Mesenchymal stem cell (in vitro differentiated cells and primary cell): Measurements from ENCODE around the gene ZFP36L1.

Source experiments
- DNase-seq: peaks from one replicate; pipeline ENCODE4 v3.0.0-alpha.2; 2013
- H2AFZ ChIP-seq: one replicate; pipeline ENCODE4 v1.6.1; 2013; ENCODE audit warnings: low read depth, mild to moderate bottlenecking, control low read depth, inconsistent platforms, low read length, moderate library complexity
- H2AK5ac ChIP-seq: 2 replicates; pipeline ENCODE4 v1.6.1; 2013; ENCODE audit warnings: low read length, moderate library complexity, mild to moderate bottlenecking, inconsistent platforms; ENCODE audit not compliant: severe bottlenecking
- H2BK120ac ChIP-seq: one replicate; pipeline ENCODE4 v1.6.1; 2013; ENCODE audit warnings: low read depth, mild to moderate bottlenecking, inconsistent platforms, low read length, moderate library complexity
- H2BK12ac ChIP-seq, 2 experiments: one replicate each; pipeline ENCODE4 v1.6.1; 2013; ENCODE audit warnings: inconsistent platforms in 2 of 2, low read length in 2 of 2, mild to moderate bottlenecking in 2 of 2, moderate library complexity in 2 of 2, control low read depth in 1 of 2
- H2BK15ac ChIP-seq: one replicate; pipeline ENCODE4 v1.6.1; 2013; ENCODE audit warnings: mild to moderate bottlenecking, low read depth, inconsistent platforms; ENCODE audit not compliant: poor library complexity, severe bottlenecking
- H2BK5ac ChIP-seq: 2 replicates; pipeline ENCODE4 v1.6.1; 2013; ENCODE audit warnings: low read depth, mild to moderate bottlenecking, low read length, control low read depth, inconsistent platforms; ENCODE audit not compliant: poor library complexity, severe bottlenecking
- H3K14ac ChIP-seq, 2 experiments: one replicate each; pipeline ENCODE4 v1.6.1; 2013; ENCODE audit warnings: inconsistent platforms in 2 of 2, low read length in 2 of 2, control low read depth in 1 of 2, mild to moderate bottlenecking in 1 of 2, moderate library complexity in 1 of 2
- H3K18ac ChIP-seq, 2 experiments: one replicate each; pipeline ENCODE4 v1.6.1; 2013; ENCODE audit warnings: inconsistent platforms in 2 of 2, low read length in 2 of 2, control low read depth in 1 of 2, low read depth in 1 of 2, mild to moderate bottlenecking in 1 of 2
- H3K23ac ChIP-seq, 2 experiments: one replicate each; pipeline ENCODE4 v1.6.1; 2013; ENCODE audit warnings: inconsistent platforms in 2 of 2, low read length in 2 of 2, mild to moderate bottlenecking in 2 of 2, moderate library complexity in 2 of 2, control low read depth in 1 of 2
- H3K27ac ChIP-seq: 2 replicates; pipeline ENCODE4 v1.5.1; 2013; ENCODE audit warnings: mild to moderate bottlenecking, moderate library complexity, low read length, control low read depth, inconsistent platforms; ENCODE audit not compliant: poor library complexity, severe bottlenecking
- H3K27me3 ChIP-seq, 2 experiments: 2 replicates each; pipeline versions ENCODE4 v1.6.1 to v1.7.0; 2013; ENCODE audit warnings: low read length in 2 of 2, mild to moderate bottlenecking in 2 of 2, moderate library complexity in 2 of 2, control low read depth in 1 of 2, inconsistent platforms in 1 of 2; ENCODE audit not compliant: control insufficient read depth in 1 of 2, insufficient read depth in 1 of 2
- H3K36me3 ChIP-seq, 2 experiments: 2 replicates each; pipeline versions ENCODE4 v1.6.1 to v1.7.0; 2013; ENCODE audit warnings: low read length in 2 of 2, control low read depth in 1 of 2, inconsistent platforms in 1 of 2, low read depth in 1 of 2, mild to moderate bottlenecking in 1 of 2; ENCODE audit not compliant: insufficient read depth in 2 of 2, control insufficient read depth in 1 of 2
- H3K4ac ChIP-seq, 2 experiments: one replicate each; pipeline ENCODE4 v1.6.1; 2013; ENCODE audit warnings: inconsistent platforms in 2 of 2, low read length in 2 of 2, mild to moderate bottlenecking in 2 of 2, moderate library complexity in 2 of 2, control low read depth in 1 of 2, low read depth in 1 of 2
- H3K4me1 ChIP-seq: 2 replicates; pipeline ENCODE4 v1.6.1; 2013; ENCODE audit warnings: low read depth, low read length, control low read depth; ENCODE audit not compliant: control insufficient read depth, insufficient read depth
- H3K4me2 ChIP-seq: 2 replicates; pipeline ENCODE4 v1.6.1; 2013; ENCODE audit warnings: low read length, mild to moderate bottlenecking, inconsistent platforms; ENCODE audit not compliant: poor library complexity, severe bottlenecking
- H3K4me3 ChIP-seq, 2 experiments: 2 replicates each; pipeline versions ENCODE4 v1.5.1 to v1.7.0; 2013; ENCODE audit warnings: low read length in 2 of 2, mild to moderate bottlenecking in 2 of 2, control low read depth in 1 of 2, low read depth in 1 of 2; ENCODE audit not compliant: insufficient read depth in 1 of 2
- H3K79me1 ChIP-seq: replicated peaks from 2 replicates; pipeline ENCODE4 v1.6.1; 2013; ENCODE audit warnings: mild to moderate bottlenecking, control low read depth, low read length, inconsistent platforms; ENCODE audit not compliant: poor library complexity, severe bottlenecking
- H3K9ac ChIP-seq: 2 replicates; pipeline ENCODE4 v1.7.0; 2013; ENCODE audit warnings: mild to moderate bottlenecking, low read length, moderate library complexity
- H3K9me3 ChIP-seq: 2 replicates; pipeline ENCODE4 v1.7.0; 2013; ENCODE audit warnings: mild to moderate bottlenecking, low read length; ENCODE audit not compliant: control insufficient read depth
- H4K8ac ChIP-seq: one replicate; pipeline ENCODE4 v1.6.1; 2013; ENCODE audit warnings: inconsistent platforms, mild to moderate bottlenecking, low read length, moderate library complexity
- H4K91ac ChIP-seq: one replicate; pipeline ENCODE4 v1.6.1; 2013; ENCODE audit warnings: mild to moderate bottlenecking, low read length, inconsistent platforms
- WGBS: methylation state at CpG from one replicate; pipeline ENCODE4 v1.1.7; 2013; ENCODE audit warnings: mixed read lengths; 5-methylcytosine and 5-hydroxymethylcytosine counted together

ZFP36L1 gene

GRCh38 chr14:68813318-68813838 lies 20.5 kb upstream of the ZFP36L1 start:
- H2AK5ac ChIP-seq, result peak overlapping the region; percentile 98
- peak overlapping the region; percentile 78 to 98 for H3K4ac ChIP-seq
- no peaks in the 10 kb centered on the region for H3K27me3 ChIP-seq
- H3K79me1 ChIP-seq, result peaks cover 23% of the 10 kb centered on the region
- no peak overlapping the region for H2BK5ac ChIP-seq
- H3K9ac ChIP-seq, result peak overlapping the region; percentile 91
- H4K8ac ChIP-seq, result peak overlapping the region; percentile 84
- DNase-seq, result no peak
- peak overlapping the region in 1 of 2 experiments; percentile 37 for H3K23ac ChIP-seq
- peak overlapping the region; percentile 87 for H2BK15ac ChIP-seq
- peak overlapping the region; percentile 81 to 98 for H3K18ac ChIP-seq
- H3K4me1 ChIP-seq, result peaks cover 44% of the 10 kb centered on the region
- H3K4me3 ChIP-seq, result peak overlapping the region in 1 of 2 experiments; percentile 71
- H2AFZ ChIP-seq, result no peak overlapping the region
- peak overlapping the region; percentile 96 for H2BK120ac ChIP-seq
- H3K27ac ChIP-seq, result no peak overlapping the region
- no peak overlapping the region for H3K4me2 ChIP-seq
- H4K91ac ChIP-seq, result peak overlapping the region; percentile 81
- H3K9me3 ChIP-seq, result no peaks in the 10 kb centered on the region
- no peaks in the 10 kb centered on the region for H3K36me3 ChIP-seq
- WGBS, result 95% methylated on average over 4 of the region's 5 CpGs
- H3K14ac ChIP-seq, result peak overlapping the region in 1 of 2 experiments; percentile 30
- peak overlapping the region; percentile 94 to 99 for H2BK12ac ChIP-seq

- no peak for DNase-seq
- H3K4me1 ChIP-seq, result peaks cover 48% of the 10 kb centered on the region
- H3K27me3 ChIP-seq, result no peaks in the 10 kb centered on the region
- peak overlapping the region; percentile 16 for H3K9ac ChIP-seq
- H3K4ac ChIP-seq, result peak overlapping the region; percentile 33 to 39
- H3K36me3 ChIP-seq, result no peaks in the 10 kb centered on the region
- H3K18ac ChIP-seq, result peak overlapping the region; percentile 23 to 54
- H3K4me2 ChIP-seq, result no peak overlapping the region
- H2BK12ac ChIP-seq, result peak overlapping the region; percentile 80 to 98
- H3K27ac ChIP-seq, result no peak overlapping the region
- WGBS, result 98% methylated on average over 10 of the region's 10 CpGs
- no peak overlapping the region for H3K4me3 ChIP-seq
- H3K23ac ChIP-seq, result no peak overlapping the region
- H2BK5ac ChIP-seq, result no peak overlapping the region
- no peak overlapping the region for H2BK120ac ChIP-seq
- H3K14ac ChIP-seq, result peak overlapping the region in 1 of 2 experiments; percentile 51
- H2AFZ ChIP-seq, result no peak overlapping the region
- no peaks in the 10 kb centered on the region for H3K9me3 ChIP-seq
- H2AK5ac ChIP-seq, result peak overlapping the region; percentile 36
- peaks cover 25% of the 10 kb centered on the region for H3K79me1 ChIP-seq
- H4K91ac ChIP-seq, result no peak overlapping the region
- H2BK15ac ChIP-seq, result no peak overlapping the region
- H4K8ac ChIP-seq, result peak overlapping the region; percentile 32
Observed at GRCh38 chr14:68811171-68811570, 18.3 kb upstream of the ZFP36L1 start.

GRCh38 chr14:68810173-68811153 lies 17.6 kb upstream of the ZFP36L1 start:
- Histone ChIP-seq H3K9me3 (no peaks in the 10 kb centered on the region), H2BK12ac (peak overlapping the region; percentile 80 to 86), H3K36me3 (no peaks in the 10 kb centered on the region), H3K79me1 (peaks cover 26% of the 10 kb centered on the region), H3K14ac (peak overlapping the region in 1 of 2 experiments; percentile 48), H3K23ac (no peak overlapping the region), H4K8ac (no peak overlapping the region), H4K91ac (no peak overlapping the region), H2AFZ (no peak overlapping the region), H3K27me3 (no peaks in the 10 kb centered on the region), H3K4me1 (peaks cover 42% of the 10 kb centered on the region), H3K4me3 (no peak overlapping the region), H3K27ac (no peak overlapping the region), H3K18ac (peak overlapping the region in 1 of 2 experiments; percentile 76), H2AK5ac (peak overlapping the region; percentile 0), H2BK5ac (no peak overlapping the region), H3K4me2 (no peak overlapping the region), H3K4ac (peak overlapping the region; percentile 24 to 41), H2BK15ac (no peak overlapping the region), H2BK120ac (peak overlapping the region; percentile 54), H3K9ac (no peak overlapping the region)
- no peak for DNase-seq
- WGBS, result 94% methylated on average over 8 of the region's 8 CpGs

- 93% methylated on average over 4 of the region's 4 CpGs for WGBS
- H3K9me3 ChIP-seq, result no peaks in the 10 kb centered on the region
- peak overlapping the region; percentile 54 for H2BK120ac ChIP-seq
- no peaks in the 10 kb centered on the region for H3K36me3 ChIP-seq
- no peaks in the 10 kb centered on the region for H3K27me3 ChIP-seq
- H2BK5ac ChIP-seq, result no peak overlapping the region
- H3K4me3 ChIP-seq, result no peak overlapping the region
- H3K23ac ChIP-seq, result no peak overlapping the region
- H3K4me1 ChIP-seq, result peaks cover 38% of the 10 kb centered on the region
- H2AK5ac ChIP-seq, result peak overlapping the region; percentile 53
- no peak overlapping the region for H3K14ac ChIP-seq
- H3K27ac ChIP-seq, result no peak overlapping the region
- H4K91ac ChIP-seq, result peak overlapping the region; percentile 44
- no peak overlapping the region for H2BK15ac ChIP-seq
- no peak overlapping the region for H3K4me2 ChIP-seq
- H2BK12ac ChIP-seq, result peak overlapping the region; percentile 38 to 92
- H3K18ac ChIP-seq, result peak overlapping the region; percentile 28 to 93
- H3K79me1 ChIP-seq, result peaks cover 26% of the 10 kb centered on the region
- peak overlapping the region; percentile 35 for H4K8ac ChIP-seq
- no peak overlapping the region for H3K9ac ChIP-seq
- peak overlapping the region in 1 of 2 experiments; percentile 24 for H3K4ac ChIP-seq
- no peak for DNase-seq
- no peak overlapping the region for H2AFZ ChIP-seq
Observed at GRCh38 chr14:68809524-68809923, 16.7 kb upstream of the ZFP36L1 start.
